GM12875 (cell line): ENCODE results near the gene NAV2.

Experiments used
- H3K4me3 ChIP-seq: one replicate; pipeline ENCODE4 v1.5.1; 2011; ENCODE audit warnings: low read depth, low read length, control low read depth
- TF ChIP-seq, protein P1 (sequence below): IDR thresholded peaks from 2 replicates; pipeline ENCODE4 v1.5.1; 2011; ENCODE audit warnings: low read depth, mild to moderate bottlenecking, control low read depth, inconsistent platforms, low read length, moderate library complexity, borderline replicate concordance; ENCODE audit not compliant: insufficient read depth

Gene NAV2

DNA sequence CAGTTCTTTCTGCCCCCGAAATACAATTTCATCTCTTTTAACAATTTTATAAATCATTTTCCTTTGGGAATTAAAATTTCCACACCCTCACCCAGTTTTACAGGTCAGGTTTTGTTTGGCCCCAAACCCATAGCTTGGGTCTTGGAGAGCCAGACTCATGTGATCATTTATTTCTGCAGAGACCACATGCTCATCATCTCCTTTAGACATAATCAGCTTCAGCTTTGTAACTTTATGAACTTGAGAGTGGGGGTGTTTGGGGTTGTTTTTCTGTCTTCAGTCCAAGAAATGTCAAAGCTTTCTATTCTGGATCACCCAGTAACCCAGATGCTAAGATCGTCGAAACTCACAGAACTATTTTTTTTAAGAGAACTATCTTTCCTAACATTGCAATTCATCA, 376.7 kb downstream of the NAV2 start:
- TF ChIP-seq, protein P1, sequence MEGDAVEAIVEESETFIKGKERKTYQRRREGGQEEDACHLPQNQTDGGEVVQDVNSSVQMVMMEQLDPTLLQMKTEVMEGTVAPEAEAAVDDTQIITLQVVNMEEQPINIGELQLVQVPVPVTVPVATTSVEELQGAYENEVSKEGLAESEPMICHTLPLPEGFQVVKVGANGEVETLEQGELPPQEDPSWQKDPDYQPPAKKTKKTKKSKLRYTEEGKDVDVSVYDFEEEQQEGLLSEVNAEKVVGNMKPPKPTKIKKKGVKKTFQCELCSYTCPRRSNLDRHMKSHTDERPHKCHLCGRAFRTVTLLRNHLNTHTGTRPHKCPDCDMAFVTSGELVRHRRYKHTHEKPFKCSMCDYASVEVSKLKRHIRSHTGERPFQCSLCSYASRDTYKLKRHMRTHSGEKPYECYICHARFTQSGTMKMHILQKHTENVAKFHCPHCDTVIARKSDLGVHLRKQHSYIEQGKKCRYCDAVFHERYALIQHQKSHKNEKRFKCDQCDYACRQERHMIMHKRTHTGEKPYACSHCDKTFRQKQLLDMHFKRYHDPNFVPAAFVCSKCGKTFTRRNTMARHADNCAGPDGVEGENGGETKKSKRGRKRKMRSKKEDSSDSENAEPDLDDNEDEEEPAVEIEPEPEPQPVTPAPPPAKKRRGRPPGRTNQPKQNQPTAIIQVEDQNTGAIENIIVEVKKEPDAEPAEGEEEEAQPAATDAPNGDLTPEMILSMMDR, result no peak
- H3K4me3 ChIP-seq, result no peak overlapping the region

DNA sequence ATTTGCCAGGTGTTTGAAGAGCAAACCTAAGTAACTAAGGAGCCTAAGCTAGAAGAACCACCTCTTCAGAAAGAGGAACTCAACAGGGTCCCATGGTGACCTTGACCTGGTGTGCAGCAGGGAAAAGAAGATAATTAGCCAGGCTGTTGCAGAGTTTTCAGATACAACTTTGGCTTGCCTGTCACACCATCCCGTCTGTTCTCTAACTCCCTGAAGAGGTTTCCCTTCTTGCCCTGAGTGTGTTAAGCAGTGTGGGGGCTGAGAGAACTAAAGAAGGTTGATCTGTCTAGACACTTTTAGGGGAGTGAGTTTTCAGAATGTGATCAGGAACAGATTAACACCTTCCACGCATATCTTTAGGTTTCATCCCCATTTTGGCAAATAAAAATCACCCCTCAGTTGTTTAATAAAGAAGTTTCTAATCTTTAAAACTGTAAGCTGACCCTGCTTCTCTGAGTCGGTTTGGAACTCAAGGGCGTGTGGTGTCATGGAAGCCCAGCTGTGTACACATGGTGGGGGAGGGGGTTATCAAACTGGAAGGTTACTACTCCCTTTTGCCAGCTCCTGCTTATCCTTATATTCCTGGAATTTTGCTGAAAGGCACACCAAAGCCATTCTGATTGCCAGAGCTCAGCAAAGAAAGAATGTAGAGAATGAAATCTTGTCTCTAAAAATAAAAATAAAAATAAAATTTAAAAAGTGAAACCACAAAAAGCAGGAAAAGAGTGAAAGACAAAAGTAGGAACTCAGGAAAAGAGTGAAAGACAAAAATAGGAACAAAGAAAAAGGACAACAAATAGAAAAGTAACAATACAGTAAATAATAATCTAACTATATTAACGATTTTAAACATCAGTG, 377.4 kb downstream of the NAV2 start:
- TF ChIP-seq, protein P1, result no peak
- no peak overlapping the region for H3K4me3 ChIP-seq

DNA sequence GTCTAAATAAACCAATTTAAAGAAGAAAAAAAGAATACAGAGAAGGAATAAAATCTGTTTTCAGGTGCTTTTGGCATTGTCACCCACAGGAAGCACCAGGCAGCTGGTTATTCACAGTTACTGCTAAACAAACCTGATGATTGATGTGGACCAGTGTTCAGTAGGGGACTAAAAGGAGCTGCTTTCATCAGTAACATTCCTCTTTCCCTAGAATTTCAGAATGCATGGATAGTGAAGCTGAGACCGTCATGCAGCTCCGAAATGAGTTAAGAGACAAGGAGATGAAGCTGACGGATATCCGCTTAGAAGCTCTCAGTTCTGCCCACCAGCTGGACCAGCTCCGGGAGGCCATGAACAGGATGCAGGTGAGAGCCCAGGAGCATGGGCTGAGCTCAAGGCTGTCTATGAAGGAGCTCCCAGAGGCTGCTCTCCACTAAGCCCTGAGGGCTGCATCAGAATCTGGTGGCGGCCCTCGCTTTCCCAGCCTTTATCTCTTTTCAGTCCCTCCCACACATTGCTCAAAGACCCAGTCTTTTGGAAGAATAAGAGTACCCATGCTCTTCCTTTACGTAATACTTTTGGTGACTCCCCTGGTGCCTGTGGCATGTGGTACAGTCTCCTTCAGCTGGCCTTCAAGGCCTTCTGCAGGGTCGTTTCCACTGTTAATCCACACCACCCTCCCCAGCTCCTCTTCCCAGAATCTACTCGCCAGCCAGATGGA, 378.2 kb downstream of the NAV2 start:
- H3K4me3 ChIP-seq, result no peak overlapping the region
- TF ChIP-seq, protein P1, result no peak

DNA sequence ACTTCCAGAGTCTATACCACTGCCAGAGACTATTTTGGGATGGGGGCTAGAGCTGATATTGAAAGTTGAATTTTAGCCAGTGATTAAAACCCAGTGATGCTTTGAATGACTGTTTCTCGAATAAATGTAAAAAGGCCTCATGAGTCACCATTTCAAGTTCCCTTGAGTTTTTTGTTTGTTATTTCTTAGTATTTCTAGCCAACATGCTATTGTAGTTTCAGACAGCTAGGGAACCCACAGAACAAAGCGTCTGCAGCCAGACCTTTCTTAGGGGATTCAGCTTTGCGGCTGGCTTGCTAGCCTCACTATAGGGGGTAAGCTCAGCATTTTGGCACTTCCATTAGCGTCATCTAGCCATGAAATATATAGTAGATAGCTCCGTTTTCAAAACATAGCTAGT, 381.1 kb downstream of the NAV2 start:
- no peak overlapping the region for H3K4me3 ChIP-seq
- TF ChIP-seq, protein P1, result no peak

DNA sequence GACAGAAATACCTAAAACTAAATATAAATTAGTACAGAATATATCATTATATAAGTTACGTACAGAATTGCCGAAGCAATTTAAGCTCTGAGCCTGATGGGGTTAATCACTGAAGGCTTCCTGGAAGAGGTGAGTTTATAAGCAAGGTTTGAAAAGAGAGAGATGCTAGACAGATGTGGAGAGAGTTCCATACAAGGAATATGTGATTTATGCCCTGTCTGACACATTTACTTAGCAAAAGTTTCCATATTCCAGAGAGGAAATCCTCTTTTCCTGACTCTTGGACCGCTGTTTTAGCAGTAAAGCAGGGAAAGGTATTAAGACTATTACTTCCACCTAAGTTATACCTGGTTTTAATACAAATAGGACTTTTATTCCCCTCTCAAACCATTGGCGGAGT, 382.6 kb downstream of the NAV2 start:
- TF ChIP-seq, protein P1, result no peak
- no peak overlapping the region for H3K4me3 ChIP-seq

DNA sequence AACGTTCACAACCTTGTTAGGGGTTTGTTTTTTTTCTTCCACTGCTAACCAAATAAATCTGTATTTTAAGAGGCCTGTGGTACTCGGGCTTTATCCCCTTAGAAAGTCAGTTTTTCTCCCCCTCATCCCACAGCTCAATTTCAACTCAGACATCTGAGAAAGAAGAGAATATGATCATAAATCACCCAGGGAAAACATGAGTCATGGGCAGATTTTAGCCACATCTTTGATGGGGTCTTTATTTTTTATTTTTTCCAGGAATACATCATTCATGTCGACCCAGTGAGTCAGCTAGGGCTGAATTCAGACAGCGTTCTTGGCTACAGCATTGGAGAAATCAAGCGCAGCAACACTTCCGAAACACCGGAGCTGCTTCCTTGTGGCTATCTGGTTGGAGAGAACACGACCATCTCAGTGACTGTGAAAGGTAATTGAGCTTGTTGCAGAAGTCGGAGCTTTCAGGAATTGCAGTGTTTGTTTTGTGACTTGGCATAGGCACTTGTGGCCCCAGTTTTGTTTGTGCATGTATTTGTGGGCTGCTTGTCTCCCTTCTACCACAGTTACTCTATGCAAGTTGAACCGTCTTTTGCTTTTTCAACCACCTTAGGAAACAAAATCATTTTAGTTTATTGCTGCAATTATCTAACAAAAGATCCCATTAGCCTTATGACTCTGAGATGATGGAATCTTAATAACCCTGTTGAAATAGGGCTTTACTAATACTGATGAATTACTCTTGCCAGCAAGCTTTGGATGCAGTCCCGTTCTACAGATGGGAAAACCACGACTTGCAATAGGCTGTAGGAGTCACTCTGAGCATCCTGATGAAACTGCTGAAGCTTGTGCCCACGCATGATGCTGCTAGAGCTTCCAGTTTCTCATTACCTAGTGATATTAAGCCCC, 384.9 kb downstream of the NAV2 start:
- TF ChIP-seq, protein P1, result no peak

More for the DNA sequence above, 384.9 kb downstream of the NAV2 start:
- H3K4me3 ChIP-seq, result no peak overlapping the region
